IMR-90 (cell line): ENCODE measurements around the gene SAMD1.

Experiments
- POLR2A ChIP-seq: IDR thresholded peaks from 2 replicates; pipeline ENCODE4 v1.6.1; 2012; ENCODE audit warnings: mild to moderate bottlenecking, low read depth, low read length
- USF2 ChIP-seq: fragments of 150-350 bp; IDR thresholded peaks from 2 replicates; pipeline ENCODE4 v1.6.1; 2017; ENCODE audit warnings: mild to moderate bottlenecking, antibody characterized with exemption, low read length, low read depth
- TF ChIP-seq, protein P1 (sequence below): conservative IDR thresholded peaks from 2 replicates; pipeline ENCODE4 v1.5.1; 2012; ENCODE audit warnings: mild to moderate bottlenecking, low read depth, low read length, improper control_type of control experiment

- TF ChIP-seq, protein P1, sequence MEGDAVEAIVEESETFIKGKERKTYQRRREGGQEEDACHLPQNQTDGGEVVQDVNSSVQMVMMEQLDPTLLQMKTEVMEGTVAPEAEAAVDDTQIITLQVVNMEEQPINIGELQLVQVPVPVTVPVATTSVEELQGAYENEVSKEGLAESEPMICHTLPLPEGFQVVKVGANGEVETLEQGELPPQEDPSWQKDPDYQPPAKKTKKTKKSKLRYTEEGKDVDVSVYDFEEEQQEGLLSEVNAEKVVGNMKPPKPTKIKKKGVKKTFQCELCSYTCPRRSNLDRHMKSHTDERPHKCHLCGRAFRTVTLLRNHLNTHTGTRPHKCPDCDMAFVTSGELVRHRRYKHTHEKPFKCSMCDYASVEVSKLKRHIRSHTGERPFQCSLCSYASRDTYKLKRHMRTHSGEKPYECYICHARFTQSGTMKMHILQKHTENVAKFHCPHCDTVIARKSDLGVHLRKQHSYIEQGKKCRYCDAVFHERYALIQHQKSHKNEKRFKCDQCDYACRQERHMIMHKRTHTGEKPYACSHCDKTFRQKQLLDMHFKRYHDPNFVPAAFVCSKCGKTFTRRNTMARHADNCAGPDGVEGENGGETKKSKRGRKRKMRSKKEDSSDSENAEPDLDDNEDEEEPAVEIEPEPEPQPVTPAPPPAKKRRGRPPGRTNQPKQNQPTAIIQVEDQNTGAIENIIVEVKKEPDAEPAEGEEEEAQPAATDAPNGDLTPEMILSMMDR = no peak
- no peak for TF ChIP-seq USF2
- no peak for TF ChIP-seq POLR2A
Observed at GRCh38 chr19:14091813-14092462, 1.4 kb upstream of the SAMD1 start.
